HepG2 (cell line): ENCODE data around the gene REEP3. TPM values are rescaled to one million over a fixed set of nuclear protein-coding genes. Genes with fewer than 3 reads are reported as not detected.

Source experiments
- ATAC-seq: fragments of 200-7000 bp; cut with Tn5 transposase; 3 replicates; pipeline ENCODE4 v1.9.1; 2020; ENCODE audit warnings: mild to moderate bottlenecking, moderate library complexity
- BruUV-seq: library from RNA; stranded (reverse); fragments of 400-500 nt; replicated peaks from 2 replicates; lab custom pipeline; 2021; lab: Mats Ljungman, UMichigan
- CTCF ChIA-PET: fragments of 300-600 bp; formaldehyde crosslinking; extraction: SDS; loops from one replicate; lab custom pipeline; 2021; ENCODE audit warnings: low total read pairs, inconsistent platforms, low intra/inter-chr PET ratio; lab: Yijun Ruan, JAX
- POLR2A ChIA-PET: fragments of 350-600 bp; sonication (Branson Sonifier 250); formaldehyde crosslinking; loops from one replicate; lab custom pipeline; 2020; ENCODE audit warnings: antibody characterized with exemption, inconsistent platforms; lab: Yijun Ruan, JAX
- DNase-seq: peaks from one replicate; pipeline ENCODE4 v3.0.0-alpha.2; 2015; ENCODE audit warnings: low spot score
- FAIRE-seq: peaks from 3 replicates; lab custom pipeline; 2011; peaks lifted over from hg19 to GRCh38; lab: Jason Lieb, UNC
- H2AFZ ChIP-seq: one replicate; pipeline ENCODE4 v1.6.1; 2011; ENCODE audit warnings: low read length, inconsistent platforms
- H3K27ac ChIP-seq: fragments of 300-600 bp; 3 replicates; pipeline ENCODE4 v1.8.0; 2011; ENCODE audit warnings: mixed run types, mild to moderate bottlenecking, mixed read lengths, low read length, inconsistent platforms; ENCODE audit not compliant: insufficient read depth; ENCODE audit errors: extremely low read length
- H3K27me3 ChIP-seq, 2 experiments: fragments of 200-600 bp in 1 of 2; 2 replicates in 1 of 2; 3 replicates in 1 of 2; pipeline versions ENCODE4 v1.6.0 to v1.8.0; 2011; ENCODE audit warnings: low read length in 2 of 2, mild to moderate bottlenecking in 2 of 2, moderate library complexity in 2 of 2, inconsistent platforms in 1 of 2; ENCODE audit not compliant: insufficient read depth in 2 of 2, control insufficient read depth in 1 of 2
- H3K36me3 ChIP-seq, 2 experiments: fragments of 200-600 bp in 1 of 2; replicated peaks in 1 of 2; 2 replicates in 1 of 2; 3 replicates in 1 of 2; pipeline versions ENCODE4 v1.5.1 to v1.8.0; 2011; ENCODE audit warnings: low read length in 2 of 2, inconsistent platforms in 1 of 2; ENCODE audit not compliant: insufficient read depth in 2 of 2, control insufficient read depth in 1 of 2
- H3K4me1 ChIP-seq: 2 replicates; pipeline ENCODE4 v1.5.1; 2012; ENCODE audit warnings: low read length, inconsistent platforms; ENCODE audit not compliant: insufficient read depth
- H3K4me2 ChIP-seq: 2 replicates; pipeline ENCODE4 v1.6.0; 2011; ENCODE audit warnings: low read depth, low read length, inconsistent platforms
- H3K4me3 ChIP-seq, 3 experiments: fragments of 200-600 bp in 1 of 3; sonication (generic), shearing (Covaris generic) in 1 of 3; replicated peaks in 1 of 3; 2 replicates each; pipeline ENCODE4 v1.5.1; 2011 to 2016; ENCODE audit warnings: low read length in 3 of 3, inconsistent platforms in 2 of 3, low read depth in 2 of 3, mild to moderate bottlenecking in 2 of 3, control low read depth in 1 of 3, mixed read lengths in 1 of 3; ENCODE audit not compliant: insufficient read depth in 1 of 3
- H3K79me2 ChIP-seq: one replicate; pipeline ENCODE4 v1.6.1; 2011; ENCODE audit warnings: low read length, inconsistent platforms; ENCODE audit not compliant: insufficient read depth
- H3K9ac ChIP-seq: 2 replicates; pipeline ENCODE4 v1.6.0; 2011; ENCODE audit warnings: mild to moderate bottlenecking, low read depth, low read length, inconsistent platforms; ENCODE audit not compliant: insufficient read depth
- H3K9me3 ChIP-seq: 2 replicates; pipeline ENCODE4 v1.5.1; 2012; ENCODE audit warnings: mild to moderate bottlenecking, low read length
- H4K20me1 ChIP-seq: 2 replicates; pipeline ENCODE4 v1.6.0; 2011; ENCODE audit warnings: inconsistent platforms, mild to moderate bottlenecking, low read length, moderate library complexity; ENCODE audit not compliant: insufficient read depth
- FOXK1 ChIP-seq: sonication (generic); formaldehyde crosslinking; IDR thresholded peaks from 2 replicates; pipeline ENCODE4 v1.4.0; 2020; ENCODE audit warnings: low read depth, missing genetic modification reagents, borderline replicate concordance
- GTF3A ChIP-seq: sonication (generic); formaldehyde crosslinking; conservative IDR thresholded peaks from 2 replicates; pipeline ENCODE4 v1.4.0; 2020; ENCODE audit warnings: mild to moderate bottlenecking, missing genetic modification reagents
- RFX1 ChIP-seq: fragments of 450-650 bp; IDR thresholded peaks from 2 replicates; pipeline ENCODE4 v1.6.1; 2017
- ZIK1 ChIP-seq: sonication (generic); formaldehyde crosslinking; IDR thresholded peaks from 2 replicates; pipeline ENCODE4 v1.5.0; 2020; ENCODE audit warnings: mild to moderate bottlenecking, low read depth, missing genetic modification reagents, borderline replicate concordance
- WGBS: methylation state at CpG from one replicate; pipeline ENCODE4 v1.1.6; 2017; ENCODE audit warnings: low lambda C conversion rate; 5-methylcytosine and 5-hydroxymethylcytosine counted together
- in situ Hi-C: cut with HindIII; loops from 2 replicates; pipeline ENCODE4 v1.10.0; 2017; ENCODE audit warnings: low pct_unique_long_range_greater_than_20kb; ENCODE audit not compliant: extremely low pct_ligation_motif_present
- intact Hi-C: fragments of 100-400 bp; cut with micrococcal nuclease; formaldehyde crosslinking; loops from one replicate; pipeline ENCODE4 v1.10.0; 2022; ENCODE audit not compliant: unreplicated experiment
- polyA plus RNA-seq, 8 experiments: library from polyadenylated mRNA; depleted of rRNA in 3 of 8; stranded (reverse) in 7 of 8; unstranded in 1 of 8; fragments of >200 nt; fragmentation: Illumina TruSeq in 4 of 8; extraction: Trizol in 4 of 8; gene quantifications; 2 replicates each; pipeline versions ENCODE4 v1.2.1 to v1.2.3, GENCODE V29; 2011 to 2016; ENCODE audit warnings: low read depth in 4 of 8, missing spikeins in 1 of 8, mixed read lengths in 1 of 8; ENCODE audit not compliant: insufficient read depth in 1 of 8
- total RNA-seq, 5 experiments: library from RNA; depleted of rRNA; stranded (reverse); fragments of >200 nt; fragmentation: Illumina TruSeq; extraction: Trizol; gene quantifications; 2 replicates each; pipeline ENCODE4 v1.2.3, GENCODE V29; 2016; ENCODE audit warnings: low read depth in 1 of 5
- TF ChIP-seq, protein P1 (sequence below): sonication (generic); formaldehyde crosslinking; IDR thresholded peaks from 2 replicates; pipeline ENCODE4 v1.8.0; 2022; ENCODE audit warnings: mild to moderate bottlenecking, missing genetic modification reagents; ENCODE audit not compliant: insufficient replicate concordance
- TF ChIP-seq, protein P2 (sequence below): sonication (generic); formaldehyde crosslinking; IDR thresholded peaks from 2 replicates; pipeline ENCODE4 v1.9.0; 2021; ENCODE audit warnings: missing genetic modification reagents, mild to moderate bottlenecking, borderline replicate concordance
- TF ChIP-seq, protein P3 (sequence below): sonication (generic); formaldehyde crosslinking; IDR thresholded peaks from 2 replicates; pipeline ENCODE4 v1.5.0; 2020; ENCODE audit warnings: mild to moderate bottlenecking, missing genetic modification reagents, borderline replicate concordance

REEP3 gene
- total and polyA plus RNA-seq, 2 of the 13 experiments (the other 11 are each of a cell fraction or from before 2014, with no cell fraction given) = 7.1 to 31.4 TPM

DNA sequence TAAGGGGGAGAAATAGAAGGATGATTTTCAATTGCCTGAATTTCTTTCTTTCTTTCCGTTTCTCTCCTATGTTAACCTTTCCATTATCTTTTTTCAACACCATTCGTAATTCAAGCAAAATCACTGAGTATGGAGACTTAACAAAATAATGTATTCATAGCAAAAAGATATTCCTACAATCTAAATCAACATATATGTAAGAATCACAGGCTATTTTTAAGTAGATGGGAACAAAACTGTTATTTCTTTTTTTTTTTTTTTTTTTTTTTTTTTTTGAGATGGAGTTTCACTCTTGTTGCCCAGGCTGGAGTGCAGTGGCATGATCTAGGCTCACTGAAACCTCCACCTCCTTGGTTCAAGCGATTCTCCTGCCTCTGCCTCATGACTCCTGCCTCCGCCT, 28.2 kb upstream of the REEP3 start:
- H3K4me1 ChIP-seq = peaks cover 50% of the 10 kb centered on the region
- DNase-seq (no peak), FAIRE-seq (no peak), ATAC-seq (no peak)
- in situ Hi-C loops (no loop called here), intact Hi-C loops (no loop called here)
- 97% methylated on average over 4 of the region's 4 CpGs for WGBS
- H3K4me3 ChIP-seq = no peak overlapping the region
- no peak overlapping the region for H3K4me2 ChIP-seq
- H3K27ac ChIP-seq = no peak overlapping the region
- no peak overlapping the region for H3K9ac ChIP-seq
- no peaks in the 10 kb centered on the region for H3K9me3 ChIP-seq
- TF ChIP-seq GTF3A (CRISPR knock-in tag) (no peak), FOXK1 (no peak), RFX1 (no peak), ZIK1 (no peak)
- TF ChIP-seq, protein P1, sequence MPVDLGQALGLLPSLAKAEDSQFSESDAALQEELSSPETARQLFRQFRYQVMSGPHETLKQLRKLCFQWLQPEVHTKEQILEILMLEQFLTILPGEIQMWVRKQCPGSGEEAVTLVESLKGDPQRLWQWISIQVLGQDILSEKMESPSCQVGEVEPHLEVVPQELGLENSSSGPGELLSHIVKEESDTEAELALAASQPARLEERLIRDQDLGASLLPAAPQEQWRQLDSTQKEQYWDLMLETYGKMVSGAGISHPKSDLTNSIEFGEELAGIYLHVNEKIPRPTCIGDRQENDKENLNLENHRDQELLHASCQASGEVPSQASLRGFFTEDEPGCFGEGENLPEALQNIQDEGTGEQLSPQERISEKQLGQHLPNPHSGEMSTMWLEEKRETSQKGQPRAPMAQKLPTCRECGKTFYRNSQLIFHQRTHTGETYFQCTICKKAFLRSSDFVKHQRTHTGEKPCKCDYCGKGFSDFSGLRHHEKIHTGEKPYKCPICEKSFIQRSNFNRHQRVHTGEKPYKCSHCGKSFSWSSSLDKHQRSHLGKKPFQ (CRISPR knock-in tag) = no peak
- TF ChIP-seq, protein P2, sequence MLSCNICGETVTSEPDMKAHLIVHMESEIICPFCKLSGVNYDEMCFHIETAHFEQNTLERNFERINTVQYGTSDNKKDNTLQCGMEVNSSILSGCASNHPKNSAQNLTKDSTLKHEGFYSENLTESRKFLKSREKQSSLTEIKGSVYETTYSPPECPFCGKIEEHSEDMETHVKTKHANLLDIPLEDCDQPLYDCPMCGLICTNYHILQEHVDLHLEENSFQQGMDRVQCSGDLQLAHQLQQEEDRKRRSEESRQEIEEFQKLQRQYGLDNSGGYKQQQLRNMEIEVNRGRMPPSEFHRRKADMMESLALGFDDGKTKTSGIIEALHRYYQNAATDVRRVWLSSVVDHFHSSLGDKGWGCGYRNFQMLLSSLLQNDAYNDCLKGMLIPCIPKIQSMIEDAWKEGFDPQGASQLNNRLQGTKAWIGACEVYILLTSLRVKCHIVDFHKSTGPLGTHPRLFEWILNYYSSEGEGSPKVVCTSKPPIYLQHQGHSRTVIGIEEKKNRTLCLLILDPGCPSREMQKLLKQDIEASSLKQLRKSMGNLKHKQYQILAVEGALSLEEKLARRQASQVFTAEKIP (CRISPR knock-in tag) = no peak
- TF ChIP-seq, protein P3, sequence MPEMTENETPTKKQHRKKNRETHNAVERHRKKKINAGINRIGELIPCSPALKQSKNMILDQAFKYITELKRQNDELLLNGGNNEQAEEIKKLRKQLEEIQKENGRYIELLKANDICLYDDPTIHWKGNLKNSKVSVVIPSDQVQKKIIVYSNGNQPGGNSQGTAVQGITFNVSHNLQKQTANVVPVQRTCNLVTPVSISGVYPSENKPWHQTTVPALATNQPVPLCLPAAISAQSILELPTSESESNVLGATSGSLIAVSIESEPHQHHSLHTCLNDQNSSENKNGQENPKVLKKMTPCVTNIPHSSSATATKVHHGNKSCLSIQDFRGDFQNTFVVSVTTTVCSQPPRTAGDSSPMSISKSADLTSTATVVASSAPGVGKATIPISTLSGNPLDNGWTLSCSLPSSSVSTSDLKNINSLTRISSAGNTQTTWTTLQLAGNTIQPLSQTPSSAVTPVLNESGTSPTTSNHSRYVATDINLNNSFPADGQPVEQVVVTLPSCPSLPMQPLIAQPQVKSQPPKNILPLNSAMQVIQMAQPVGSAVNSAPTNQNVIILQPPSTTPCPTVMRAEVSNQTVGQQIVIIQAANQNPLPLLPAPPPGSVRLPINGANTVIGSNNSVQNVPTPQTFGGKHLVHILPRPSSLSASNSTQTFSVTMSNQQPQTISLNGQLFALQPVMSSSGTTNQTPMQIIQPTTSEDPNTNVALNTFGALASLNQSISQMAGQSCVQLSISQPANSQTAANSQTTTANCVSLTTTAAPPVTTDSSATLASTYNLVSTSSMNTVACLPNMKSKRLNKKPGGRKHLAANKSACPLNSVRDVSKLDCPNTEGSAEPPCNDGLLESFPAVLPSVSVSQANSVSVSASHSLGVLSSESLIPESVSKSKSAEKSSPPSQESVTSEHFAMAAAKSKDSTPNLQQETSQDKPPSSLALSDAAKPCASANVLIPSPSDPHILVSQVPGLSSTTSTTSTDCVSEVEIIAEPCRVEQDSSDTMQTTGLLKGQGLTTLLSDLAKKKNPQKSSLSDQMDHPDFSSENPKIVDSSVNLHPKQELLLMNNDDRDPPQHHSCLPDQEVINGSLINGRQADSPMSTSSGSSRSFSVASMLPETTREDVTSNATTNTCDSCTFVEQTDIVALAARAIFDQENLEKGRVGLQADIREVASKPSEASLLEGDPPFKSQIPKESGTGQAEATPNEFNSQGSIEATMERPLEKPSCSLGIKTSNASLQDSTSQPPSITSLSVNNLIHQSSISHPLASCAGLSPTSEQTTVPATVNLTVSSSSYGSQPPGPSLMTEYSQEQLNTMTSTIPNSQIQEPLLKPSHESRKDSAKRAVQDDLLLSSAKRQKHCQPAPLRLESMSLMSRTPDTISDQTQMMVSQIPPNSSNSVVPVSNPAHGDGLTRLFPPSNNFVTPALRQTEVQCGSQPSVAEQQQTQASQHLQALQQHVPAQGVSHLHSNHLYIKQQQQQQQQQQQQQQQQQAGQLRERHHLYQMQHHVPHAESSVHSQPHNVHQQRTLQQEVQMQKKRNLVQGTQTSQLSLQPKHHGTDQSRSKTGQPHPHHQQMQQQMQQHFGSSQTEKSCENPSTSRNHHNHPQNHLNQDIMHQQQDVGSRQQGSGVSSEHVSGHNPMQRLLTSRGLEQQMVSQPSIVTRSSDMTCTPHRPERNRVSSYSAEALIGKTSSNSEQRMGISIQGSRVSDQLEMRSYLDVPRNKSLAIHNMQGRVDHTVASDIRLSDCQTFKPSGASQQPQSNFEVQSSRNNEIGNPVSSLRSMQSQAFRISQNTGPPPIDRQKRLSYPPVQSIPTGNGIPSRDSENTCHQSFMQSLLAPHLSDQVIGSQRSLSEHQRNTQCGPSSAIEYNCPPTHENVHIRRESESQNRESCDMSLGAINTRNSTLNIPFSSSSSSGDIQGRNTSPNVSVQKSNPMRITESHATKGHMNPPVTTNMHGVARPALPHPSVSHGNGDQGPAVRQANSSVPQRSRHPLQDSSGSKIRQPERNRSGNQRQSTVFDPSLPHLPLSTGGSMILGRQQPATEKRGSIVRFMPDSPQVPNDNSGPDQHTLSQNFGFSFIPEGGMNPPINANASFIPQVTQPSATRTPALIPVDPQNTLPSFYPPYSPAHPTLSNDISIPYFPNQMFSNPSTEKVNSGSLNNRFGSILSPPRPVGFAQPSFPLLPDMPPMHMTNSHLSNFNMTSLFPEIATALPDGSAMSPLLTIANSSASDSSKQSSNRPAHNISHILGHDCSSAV = no peak
- peaks cover 81% of the 10 kb centered on the region for H3K79me2 ChIP-seq
- no TSS peak for BruUV-seq
- H3K27me3 ChIP-seq = no peaks in the 10 kb centered on the region
- ChIA-PET CTCF (no interaction called here), POLR2A (no interaction called here)
- peaks cover 5% of the 10 kb centered on the region; the same call in 1 of the 2 replicates for H4K20me1 ChIP-seq
- H3K36me3 ChIP-seq = peaks cover 0 to 7% of the 10 kb centered on the region in 2 experiments; a peak in 1 of 5 replicates
- no peak overlapping the region for H2AFZ ChIP-seq
